HEK293T (cell line): Measurements from ENCODE around the gene ELF5.

Experiments
- BHLHE40 ChIP-seq: fragments of 450-650 bp; IDR thresholded peaks from 2 replicates; pipeline ENCODE4 v1.6.1; 2016; ENCODE audit warnings: mild to moderate bottlenecking, moderate library complexity, borderline replicate concordance
- ELF4 ChIP-seq: fragments of 450-650 bp; IDR thresholded peaks from 2 replicates; pipeline ENCODE4 v1.6.1; 2017; ENCODE audit warnings: antibody characterized with exemption
- FOXK2 ChIP-seq: fragments of 450-650 bp; IDR thresholded peaks from 2 replicates; pipeline ENCODE4 v1.6.1; 2016; ENCODE audit warnings: mild to moderate bottlenecking
- FOXM1 ChIP-seq: fragments of 450-650 bp; IDR thresholded peaks from 2 replicates; pipeline ENCODE4 v1.6.1; 2017; ENCODE audit warnings: mild to moderate bottlenecking, borderline replicate concordance
- NFRKB ChIP-seq: fragments of 450-650 bp; IDR thresholded peaks from 2 replicates; pipeline ENCODE4 v1.6.1; 2016; ENCODE audit warnings: mild to moderate bottlenecking, moderate library complexity
- SP1 ChIP-seq: fragments of 450-650 bp; IDR thresholded peaks from 2 replicates; pipeline ENCODE4 v1.6.1; 2017
- TF ChIP-seq, protein P1 (sequence below): fragments of 450-650 bp; IDR thresholded peaks from 2 replicates; pipeline ENCODE4 v1.6.1; 2016

DNA sequence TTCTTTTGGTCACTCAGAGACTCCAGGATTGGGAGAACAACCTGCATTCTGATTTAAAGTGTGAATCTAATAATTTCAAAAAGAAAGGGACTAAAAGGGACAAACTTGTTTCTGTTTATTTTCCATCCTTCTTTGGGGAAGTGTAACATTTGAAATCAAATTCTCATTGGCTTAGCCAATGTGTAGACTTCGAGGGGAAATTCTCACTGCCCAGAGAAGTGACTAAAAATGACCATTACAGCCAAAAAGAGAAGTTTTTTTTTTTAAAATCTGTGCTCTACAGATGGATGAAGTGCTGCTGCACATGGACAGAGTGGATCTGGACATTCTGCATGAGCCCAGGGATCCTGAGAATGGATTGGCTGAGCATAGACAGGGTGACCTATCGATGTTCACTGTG lies 49.4 kb upstream of the ELF5 start:
- TF ChIP-seq SP1 (no peak), ELF4 (no peak), FOXM1 (no peak), FOXK2 (no peak), BHLHE40 (no peak), NFRKB (no peak)
- TF ChIP-seq, protein P1, sequence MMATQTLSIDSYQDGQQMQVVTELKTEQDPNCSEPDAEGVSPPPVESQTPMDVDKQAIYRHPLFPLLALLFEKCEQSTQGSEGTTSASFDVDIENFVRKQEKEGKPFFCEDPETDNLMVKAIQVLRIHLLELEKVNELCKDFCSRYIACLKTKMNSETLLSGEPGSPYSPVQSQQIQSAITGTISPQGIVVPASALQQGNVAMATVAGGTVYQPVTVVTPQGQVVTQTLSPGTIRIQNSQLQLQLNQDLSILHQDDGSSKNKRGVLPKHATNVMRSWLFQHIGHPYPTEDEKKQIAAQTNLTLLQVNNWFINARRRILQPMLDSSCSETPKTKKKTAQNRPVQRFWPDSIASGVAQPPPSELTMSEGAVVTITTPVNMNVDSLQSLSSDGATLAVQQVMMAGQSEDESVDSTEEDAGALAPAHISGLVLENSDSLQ = no peak
